Measurements from ENCODE around the gene AKT3.

Gene AKT3

DNA sequence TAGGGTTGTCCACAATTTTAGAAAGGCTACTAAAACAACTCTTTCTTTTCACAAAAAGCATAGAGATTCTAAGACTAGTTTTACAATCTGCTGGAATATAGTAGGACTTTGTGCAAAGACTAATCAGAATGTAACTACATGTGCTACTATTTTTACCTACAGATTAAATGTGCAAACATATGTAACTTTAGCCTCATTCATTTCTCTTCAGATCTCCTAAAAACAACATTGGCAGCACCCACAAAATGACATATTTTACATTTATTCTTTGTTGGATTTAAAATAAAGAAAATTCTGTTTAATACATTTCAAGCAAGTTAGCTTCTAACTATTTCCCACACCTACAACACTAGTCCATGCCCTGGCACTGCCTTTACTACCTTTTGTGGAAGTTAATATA lies 292.2 kb downstream of the AKT3 start:
- DNase-seq (ENCODE audit: low read depth in 2 of 2) = no peak

DNA sequence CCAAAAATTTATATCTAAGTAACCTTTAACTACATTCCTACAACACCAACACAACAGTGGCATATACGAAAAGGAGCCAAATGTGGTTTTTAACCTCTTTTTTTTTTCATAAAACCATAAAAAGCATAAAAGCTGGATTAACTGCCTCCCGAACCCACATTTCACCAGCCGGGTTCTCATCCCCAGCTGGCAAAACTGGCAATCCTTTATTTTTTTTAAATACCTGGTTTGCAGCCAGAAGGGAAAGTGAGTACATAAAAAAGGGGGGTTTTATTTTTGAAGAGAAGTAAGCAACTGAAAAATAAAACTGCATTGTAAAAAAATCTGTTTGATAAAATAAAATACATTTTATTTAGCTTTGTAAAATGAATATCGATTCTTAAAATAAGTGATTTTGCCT lies 295.4 kb downstream of the AKT3 start:
- no peak for DNase-seq (ENCODE audit: low read depth in 2 of 2)

DNA sequence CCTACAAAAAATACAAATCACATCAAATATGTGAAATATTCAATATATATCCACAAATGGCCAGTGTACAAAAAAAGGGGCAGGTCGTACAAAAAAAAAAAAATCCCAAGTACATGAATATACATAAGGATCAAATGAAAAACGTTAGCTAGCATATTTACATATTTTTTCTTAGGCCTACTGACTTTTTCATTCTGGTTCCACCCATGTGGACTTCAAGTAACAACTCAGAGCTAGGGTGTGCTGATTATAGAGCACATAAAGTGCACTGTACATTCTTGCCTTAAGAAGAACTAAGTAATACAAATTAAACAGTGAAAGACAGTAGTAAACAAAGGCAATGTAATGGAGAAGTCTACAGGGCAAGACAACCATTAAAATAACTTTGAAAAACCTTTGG lies 297.0 kb downstream of the AKT3 start:
- no peak for DNase-seq (ENCODE audit: low read depth in 2 of 2)

DNA sequence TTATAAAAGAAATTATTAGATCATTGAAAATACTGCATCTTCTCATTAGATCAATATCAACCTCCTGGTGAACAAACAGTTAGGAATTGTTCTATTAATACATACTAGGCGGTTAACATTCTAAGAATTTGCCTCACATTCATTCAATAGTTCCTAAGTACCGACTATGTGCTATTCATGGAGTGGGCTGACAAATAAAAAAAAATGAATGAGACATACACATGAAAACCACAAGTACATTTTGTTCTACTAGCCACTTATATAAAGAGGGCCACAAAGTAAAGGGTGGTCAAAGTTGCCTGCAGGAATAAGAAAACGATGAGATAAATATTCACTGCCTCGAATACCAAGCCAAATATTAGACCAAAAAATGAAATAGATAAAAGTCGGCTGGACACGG lies 299.8 kb downstream of the AKT3 start:
- no peak for DNase-seq (ENCODE audit: low read depth in 2 of 2)

DNA sequence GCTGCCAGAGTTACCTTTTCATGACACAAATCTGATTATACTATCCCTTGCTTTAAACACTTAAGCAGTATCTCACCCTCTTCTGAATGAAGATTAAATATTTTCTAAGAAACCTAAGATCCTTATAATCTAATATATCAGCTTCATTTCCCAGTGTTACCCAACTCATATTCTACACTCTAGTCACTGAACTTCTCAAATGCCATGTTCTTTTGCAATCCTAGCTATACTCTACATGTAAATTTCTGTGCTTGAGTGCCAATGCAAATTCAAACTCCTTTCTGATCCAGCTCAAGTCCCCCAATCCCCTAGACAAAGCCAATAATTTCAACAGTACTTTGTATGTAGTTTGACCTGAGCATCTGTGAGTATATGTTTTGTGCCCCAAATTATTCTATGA lies 300.3 kb downstream of the AKT3 start:
- DNase-seq (ENCODE audit: low read depth in 2 of 2) = no peak

DNA sequence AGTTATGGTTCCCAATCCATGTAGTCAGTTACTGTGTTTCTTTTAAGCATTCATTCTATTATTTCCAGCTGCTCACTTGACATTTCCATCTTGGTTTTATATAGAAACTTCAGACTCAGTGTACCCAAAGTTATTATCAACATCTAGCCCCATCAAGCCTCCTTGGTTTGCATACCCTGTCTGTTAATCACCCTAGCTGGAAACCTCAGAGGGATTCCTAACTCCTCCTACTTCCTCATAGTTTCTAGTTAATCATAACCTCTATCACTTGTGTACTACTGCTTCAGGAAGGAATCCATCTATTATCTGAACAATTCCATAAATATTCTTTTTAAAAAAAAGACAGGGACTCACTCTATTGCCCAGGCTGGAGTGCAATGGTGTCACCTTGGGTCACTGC lies 300.9 kb downstream of the AKT3 start:
- no peak for DNase-seq (ENCODE audit: low read depth in 2 of 2)

DNA sequence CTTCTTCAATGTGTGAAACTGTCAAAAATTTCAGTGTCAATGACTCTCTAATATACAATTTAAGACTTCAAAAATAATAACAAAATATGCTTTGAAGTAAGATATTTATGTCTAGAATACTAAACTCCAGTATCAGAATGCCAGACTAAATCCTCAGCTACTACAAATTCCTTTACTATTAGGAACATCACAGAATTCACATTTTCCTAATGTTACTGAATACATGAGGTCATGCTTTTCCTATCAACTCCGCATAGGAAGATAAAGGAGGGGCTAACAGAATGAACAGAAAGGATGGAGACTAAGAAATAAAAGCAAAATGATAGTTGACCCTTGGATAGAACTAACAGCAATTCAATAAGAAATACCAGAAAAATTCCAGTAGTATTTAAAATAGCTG lies 301.5 kb downstream of the AKT3 start:
- no peak for DNase-seq (ENCODE audit: low read depth in 2 of 2)

DNA sequence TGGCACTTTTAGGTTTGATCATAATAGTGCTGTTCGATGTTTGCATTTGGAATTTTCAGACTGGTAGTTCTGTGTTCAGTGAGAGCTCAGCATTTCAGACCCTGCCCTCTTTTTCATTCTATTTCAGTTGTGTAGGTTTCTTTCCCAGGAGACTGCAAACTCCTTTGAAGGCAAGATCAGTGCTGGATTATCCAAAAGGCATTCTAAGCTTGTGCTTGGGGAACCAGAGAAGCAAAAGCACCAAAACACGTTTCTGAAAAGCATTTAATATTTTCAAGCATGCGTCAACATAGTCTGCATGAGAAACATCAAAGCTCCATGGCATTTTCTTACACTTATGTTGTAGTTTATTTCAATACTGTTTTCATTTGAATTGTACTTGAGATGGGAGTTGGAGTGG lies 302.2 kb downstream of the AKT3 start:
- DNase-seq (ENCODE audit: low read depth in 2 of 2) = no peak

DNA sequence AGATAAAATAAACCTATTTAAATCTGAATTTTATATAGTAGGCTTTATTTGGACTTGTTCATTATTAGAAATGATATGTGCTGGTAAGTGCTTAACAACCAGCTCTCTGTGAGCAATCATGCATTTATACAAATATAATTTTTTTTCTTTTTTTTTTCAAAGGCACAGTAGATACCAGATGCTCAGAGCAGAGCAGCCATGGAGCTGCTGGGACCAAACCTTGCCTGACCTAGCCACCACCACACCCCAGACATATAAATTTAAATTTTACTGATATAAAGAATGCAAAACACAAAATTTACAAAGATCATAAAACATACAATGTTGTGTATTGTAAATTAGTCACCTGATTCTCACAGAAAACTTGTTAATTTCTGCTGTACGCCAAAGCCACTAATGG lies 303.6 kb downstream of the AKT3 start:
- no peak for DNase-seq (ENCODE audit: low read depth in 2 of 2)

DNA sequence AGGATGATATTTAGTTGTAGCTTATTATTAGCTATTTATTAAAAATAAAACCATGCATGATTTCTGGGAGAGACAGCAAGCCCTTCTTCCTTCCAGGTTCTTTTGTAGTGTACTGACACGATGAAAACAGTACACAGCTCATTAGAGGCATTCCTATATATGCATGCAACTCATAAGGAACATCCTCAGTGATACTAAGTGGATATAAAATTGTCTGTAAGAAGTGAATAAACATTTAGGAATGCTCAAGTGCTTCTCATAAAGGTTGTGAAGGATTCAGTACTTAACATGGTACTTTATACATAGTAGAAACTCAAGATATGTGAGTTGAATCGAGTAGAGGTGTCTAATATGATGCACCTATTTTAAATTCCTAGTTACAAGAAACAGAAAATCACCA lies 306.5 kb downstream of the AKT3 start:
- DNase-seq (ENCODE audit: low read depth in 2 of 2) = no peak

DNA sequence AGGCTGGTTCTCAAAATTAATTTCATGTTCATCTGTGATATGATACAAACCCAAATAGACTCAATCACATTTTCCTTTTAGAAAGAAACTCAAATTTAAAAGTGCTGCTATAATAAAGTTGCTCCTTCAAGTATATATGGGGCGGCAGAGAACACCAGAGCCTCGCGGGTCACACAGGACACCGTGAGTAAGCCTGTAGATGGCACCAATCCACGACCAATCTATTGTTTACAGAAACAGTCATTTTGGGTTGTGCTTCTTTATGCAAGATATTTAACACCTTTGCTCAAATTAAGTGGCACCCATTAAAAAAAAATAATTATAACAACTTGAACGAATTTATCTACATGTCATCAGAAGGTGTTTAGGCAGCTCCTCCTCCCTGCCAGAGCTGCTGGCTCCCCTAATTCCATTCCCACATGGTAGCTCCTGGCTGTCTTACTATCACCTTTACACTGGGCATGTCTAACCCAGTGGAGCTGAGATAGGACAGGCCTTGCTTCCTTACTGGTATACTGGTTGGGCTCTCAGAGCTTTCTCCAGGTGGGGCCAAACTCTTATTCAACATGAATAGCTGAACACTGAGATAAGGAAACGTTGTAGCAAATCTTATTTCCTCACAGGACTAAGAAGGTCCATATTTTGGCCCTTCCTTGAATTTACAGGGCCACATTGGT lies 307.2 kb downstream of the AKT3 start:
- no peak for DNase-seq (ENCODE audit: low read depth in 2 of 2)

DNA sequence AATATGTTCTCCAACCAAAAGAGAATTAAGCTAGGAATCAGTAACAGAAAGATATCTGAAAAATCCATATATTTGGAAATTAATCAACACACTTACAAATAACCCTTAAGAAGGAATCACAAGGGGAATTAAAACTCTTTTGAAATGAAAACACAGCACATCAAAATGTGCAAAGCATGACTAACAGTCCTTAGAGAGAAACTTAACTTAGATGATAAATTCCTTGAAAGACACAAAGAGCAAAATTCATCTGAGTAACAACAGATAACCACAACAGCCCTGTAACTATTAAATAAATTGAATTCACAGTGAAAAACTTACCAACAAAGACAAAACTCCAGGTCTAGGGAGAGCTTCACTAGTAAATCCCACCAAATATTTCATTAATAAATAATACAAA lies 310.4 kb downstream of the AKT3 start:
- no peak for DNase-seq (ENCODE audit: low read depth in 2 of 2)

DNA sequence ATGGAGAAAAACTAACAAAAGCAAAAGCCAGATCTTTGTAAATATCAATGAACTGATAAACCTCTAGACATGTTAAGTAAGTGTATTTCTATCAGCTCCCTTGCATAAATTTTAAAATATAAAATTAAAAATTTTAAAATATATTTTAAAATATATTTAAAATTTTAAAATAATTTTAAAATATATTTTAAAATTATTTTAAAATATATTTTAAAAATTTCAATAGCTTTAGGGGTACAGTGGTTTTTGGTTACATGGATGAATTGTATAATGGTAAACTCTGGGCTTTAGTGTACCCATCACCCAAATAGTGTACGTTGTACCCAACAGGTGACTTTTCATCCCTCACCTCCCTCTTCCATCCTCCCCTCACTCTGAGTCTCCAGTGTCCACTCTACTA lies 315.0 kb downstream of the AKT3 start:
- DNase-seq (ENCODE audit: low read depth in 2 of 2) = no peak

DNA sequence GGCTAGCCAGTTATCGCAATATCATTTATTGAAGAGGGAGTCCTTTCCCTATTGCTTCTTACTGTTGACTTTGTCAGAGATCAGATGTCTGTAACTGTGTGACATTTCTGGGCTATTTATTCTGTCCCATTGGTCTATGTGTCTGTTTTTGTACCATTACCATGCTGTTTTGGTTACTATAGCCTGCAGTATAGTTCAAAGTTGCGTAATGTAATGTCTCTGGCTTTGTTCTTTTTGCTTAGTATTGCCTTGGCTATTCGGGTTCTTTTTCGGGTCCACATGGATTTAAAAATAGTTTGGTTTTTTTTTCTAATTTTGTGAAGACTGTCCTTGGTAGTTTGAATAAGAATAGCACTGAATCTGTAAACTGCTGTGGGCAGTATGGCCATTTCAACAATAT lies 320.5 kb downstream of the AKT3 start:
- no peak for DNase-seq (ENCODE audit: low read depth in 2 of 2)

DNA sequence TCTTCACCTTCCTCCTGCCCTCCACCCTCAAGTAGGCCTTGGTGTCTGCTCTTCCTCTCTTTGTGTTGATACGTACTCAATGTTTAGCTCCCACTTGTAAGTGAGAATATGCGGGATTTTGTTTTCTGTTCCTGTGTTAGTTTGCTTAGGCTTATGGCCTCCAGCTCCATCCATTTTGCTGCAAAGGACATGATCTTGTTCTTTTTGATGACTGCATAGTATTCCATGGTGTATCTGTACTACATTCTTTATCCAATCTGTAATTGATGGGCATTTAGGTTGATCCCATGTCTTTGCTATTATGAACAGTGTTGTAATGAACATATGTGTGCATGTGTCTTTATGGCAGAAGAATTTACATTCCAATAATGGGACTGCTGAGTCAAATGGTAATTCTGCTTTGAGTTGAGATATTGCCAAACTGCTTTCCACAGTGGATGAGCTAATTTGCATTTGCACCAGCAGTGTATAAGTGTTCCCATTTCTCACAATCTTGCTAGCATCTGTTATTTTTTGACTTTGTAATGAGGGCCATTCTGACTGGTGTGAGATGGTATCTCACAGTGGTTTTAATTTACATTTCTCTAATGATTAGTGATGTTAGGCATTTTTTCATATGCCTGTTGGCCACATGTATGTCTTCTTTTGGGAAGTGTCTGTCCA lies 321.5 kb downstream of the AKT3 start:
- no peak for DNase-seq (ENCODE audit: low read depth in 2 of 2)

DNA sequence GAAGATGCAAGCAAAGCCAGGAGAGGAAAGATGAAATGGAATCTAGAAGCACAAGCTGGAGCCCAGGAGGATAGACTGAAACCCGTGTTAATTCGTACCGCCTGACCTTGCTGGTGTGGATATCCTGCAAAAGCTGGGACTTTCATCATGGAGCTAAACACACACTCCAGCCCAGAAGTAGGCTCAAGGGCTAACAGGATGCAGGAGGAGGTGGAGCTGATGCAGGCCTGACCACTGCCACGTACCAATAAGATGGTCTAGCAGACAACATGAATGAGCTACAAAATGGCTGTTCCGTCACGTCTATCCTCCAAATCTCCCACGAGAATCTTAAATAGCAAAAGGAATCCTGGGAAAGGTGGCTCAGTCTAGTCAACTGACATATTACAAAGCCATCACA lies 323.9 kb downstream of the AKT3 start:
- DNase-seq (ENCODE audit: low read depth in 2 of 2) = no peak

DNA sequence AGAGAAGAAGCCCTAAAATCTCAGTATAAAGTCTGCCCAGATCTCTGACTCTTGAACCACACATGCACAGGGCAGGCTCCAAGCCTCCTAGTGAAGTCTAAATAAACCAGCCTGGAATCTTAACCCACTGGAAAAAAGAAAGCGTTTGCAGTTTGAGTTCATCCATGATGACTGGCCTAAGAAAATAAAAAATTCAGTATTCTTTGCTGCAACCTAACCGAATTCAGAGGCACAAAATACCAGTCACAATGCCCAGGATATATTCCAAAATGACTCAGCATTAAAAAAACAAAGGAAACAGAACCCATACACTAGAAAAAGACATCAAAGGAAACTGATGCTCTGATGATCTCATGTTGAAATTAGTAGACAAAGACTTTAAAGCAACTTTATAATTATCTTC lies 325.0 kb downstream of the AKT3 start:
- DNase-seq (ENCODE audit: low read depth in 2 of 2) = no peak

DNA sequence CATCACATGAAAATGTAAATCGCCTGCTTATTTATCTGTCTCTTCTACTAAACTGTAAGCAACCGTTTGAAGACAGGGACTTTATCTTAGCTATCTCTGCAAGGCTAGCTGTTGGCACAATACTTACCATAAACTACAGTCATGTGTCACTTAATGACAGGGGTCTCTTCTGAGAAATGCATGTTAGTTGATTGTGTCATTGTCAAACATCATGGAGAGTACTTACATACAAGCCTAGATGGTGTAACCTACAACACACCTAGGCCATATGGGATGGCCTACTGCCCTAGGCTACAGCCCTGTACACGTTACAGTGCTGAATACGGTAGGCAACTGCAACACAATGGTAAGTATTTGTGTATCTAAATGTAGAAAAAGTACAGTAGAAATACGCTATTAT lies 326.3 kb downstream of the AKT3 start:
- DNase-seq (ENCODE audit: low read depth in 2 of 2) = no peak

DNA sequence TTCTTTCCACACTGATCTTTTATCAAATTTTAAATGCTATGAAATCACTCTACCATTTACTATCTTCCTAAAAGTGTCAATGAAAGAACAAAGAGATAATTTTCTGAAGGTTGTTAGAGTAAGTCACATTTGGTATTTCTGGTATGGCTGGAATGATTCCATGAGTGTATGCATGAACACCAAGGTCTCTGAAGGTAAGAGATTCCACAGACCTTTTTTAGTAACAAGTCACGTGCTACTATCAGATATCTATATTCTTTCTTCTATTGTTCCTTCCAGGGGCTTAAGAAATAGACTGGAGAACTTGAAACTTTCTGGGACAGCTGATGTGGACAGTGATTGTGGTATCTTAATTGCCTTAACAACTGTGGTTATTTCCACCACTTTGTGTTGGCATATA lies 329.2 kb downstream of the AKT3 start:
- DNase-seq (ENCODE audit: low read depth in 2 of 2) = no peak

DNA sequence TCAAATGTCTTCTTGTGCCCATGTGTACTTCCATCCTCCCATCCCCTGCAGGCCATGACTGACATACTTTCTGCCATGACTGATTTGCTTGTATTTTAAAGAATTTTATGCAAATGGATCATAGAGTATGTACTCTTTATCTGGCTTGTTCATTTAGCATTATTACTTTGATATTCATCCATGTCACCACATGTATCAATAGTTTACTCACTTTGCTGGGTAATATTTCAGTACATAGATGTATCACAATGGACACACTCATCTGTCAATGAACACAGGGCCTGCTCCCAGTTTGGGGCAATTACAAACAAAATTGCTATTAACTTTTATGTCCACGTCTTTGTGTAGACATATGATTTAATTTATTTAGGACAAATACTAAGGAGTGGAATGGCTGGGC lies 335.1 kb downstream of the AKT3 start:
- DNase-seq (ENCODE audit: low read depth in 2 of 2) = no peak

DNA sequence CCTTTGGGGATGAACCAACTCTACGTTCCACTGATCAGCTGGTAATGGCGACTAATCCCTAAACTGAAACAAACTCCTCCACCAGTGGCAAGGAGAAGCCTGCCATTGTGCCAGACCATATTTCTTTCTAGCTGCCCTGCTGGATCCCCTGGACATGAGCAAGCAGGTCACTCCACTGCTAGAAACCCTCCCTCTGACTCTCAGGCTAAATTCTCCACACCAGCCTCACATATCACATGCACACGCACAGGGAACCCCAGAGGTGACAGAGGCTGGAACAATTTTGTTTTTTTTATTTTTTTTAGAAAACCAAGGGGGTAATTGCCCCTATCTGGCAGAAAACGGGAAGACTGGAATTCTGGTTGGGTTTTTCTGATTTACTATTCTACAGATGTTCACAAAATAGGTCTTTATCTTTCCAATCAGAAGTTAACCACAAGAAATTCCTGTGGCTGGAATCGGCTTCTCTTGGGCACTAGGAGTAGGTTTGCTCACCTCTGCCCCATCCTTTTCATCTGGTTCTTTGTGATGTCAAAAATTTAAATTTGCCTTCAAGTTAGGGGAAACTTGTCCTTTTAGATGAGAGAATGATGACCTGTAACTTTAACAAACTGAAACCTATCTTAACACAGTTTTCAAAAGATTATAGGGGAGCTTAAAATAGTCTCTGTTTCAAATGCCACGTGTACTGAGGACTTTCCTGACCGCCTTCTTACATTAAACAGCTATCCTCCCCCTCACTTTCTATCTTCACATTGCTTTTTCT lies 336.1 kb downstream of the AKT3 start:
- DNase-seq (ENCODE audit: low read depth in 2 of 2) = no peak

DNA sequence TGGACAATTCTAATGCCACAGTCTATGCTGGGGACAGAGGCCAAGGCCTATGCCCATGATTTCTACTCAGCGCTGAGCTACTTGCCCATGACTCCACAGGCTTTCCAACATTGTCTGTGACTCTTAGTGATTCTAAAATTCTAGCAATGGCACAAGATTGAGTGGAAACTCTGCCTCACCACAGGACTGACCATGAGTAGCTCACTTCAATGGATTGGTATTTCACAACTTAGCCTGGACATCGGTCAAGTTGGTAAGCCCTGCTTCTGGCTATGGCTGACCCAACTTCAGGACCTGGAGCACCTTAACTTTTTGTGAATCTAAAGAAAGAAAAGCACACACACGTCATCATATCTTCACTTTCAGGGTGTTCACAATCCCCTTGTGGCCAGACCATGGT lies 339.1 kb downstream of the AKT3 start:
- DNase-seq (ENCODE audit: low read depth in 2 of 2) = no peak

DNA sequence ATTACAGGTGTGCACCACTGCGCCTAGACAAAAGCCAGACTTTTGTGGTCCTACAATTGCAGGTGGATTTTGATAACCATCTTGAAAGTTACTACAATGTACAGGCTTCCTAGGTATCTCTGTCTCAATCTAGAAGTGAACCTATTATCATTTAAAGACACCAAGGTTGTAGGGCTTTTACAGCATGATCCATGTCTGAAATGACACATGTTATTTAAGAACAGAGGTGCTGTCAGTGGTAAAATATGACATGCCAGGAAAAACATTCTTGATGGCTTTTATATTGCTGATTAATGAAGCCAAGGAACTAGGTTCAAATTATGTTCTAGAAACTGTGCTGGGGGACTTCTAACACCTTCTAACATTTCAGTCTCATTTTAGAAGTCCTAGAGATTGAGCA lies 341.1 kb downstream of the AKT3 start:
- DNase-seq (ENCODE audit: low read depth in 2 of 2) = no peak
